GM12878 (cell line): ENCODE results near the gene ACAP2. TPM values are rescaled to one million over a fixed set of nuclear protein-coding genes. Genes with fewer than 3 reads are reported as not detected.

Experiments used
- ATAC-seq: fragments of 200-7000 bp; cut with Tn5 transposase; 3 replicates; pipeline ENCODE4 v1.9.1; 2020; ENCODE audit warnings: mild to moderate bottlenecking, moderate library complexity
- BruUV-seq: library from RNA; stranded (reverse); fragments of 400-500 nt; replicated peaks from 2 replicates; lab custom pipeline; 2021; lab: Mats Ljungman, UMichigan
- CTCF ChIA-PET: fragments of 300-600 bp; sonication (Branson Sonifier 250); formaldehyde crosslinking; extraction: SDS; loops from one replicate; lab custom pipeline; 2021; ENCODE audit warnings: inconsistent platforms; lab: Yijun Ruan, JAX
- POLR2A ChIA-PET: fragments of 350-600 bp; formaldehyde crosslinking; extraction: SDS; loops from one replicate; lab custom pipeline; 2021; ENCODE audit warnings: inconsistent platforms; lab: Charles Lee
- RAD21 ChIA-PET: fragments of 300-600 bp; sonication (Branson Sonifier 250); formaldehyde crosslinking; loops from one replicate; lab custom pipeline; 2023; ENCODE audit warnings: antibody characterized with exemption; ENCODE audit not compliant: unreplicated experiment; lab: Charles Lee
- SMC1A ChIA-PET: fragments of 300-600 bp; sonication (Branson Sonifier 250); formaldehyde crosslinking; loops from one replicate; lab custom pipeline; 2023; ENCODE audit not compliant: unreplicated experiment, uncharacterized antibody; lab: Charles Lee
- DNase-seq: peaks from one replicate; pipeline ENCODE4 v3.0.0-alpha.2; 2011; ENCODE audit warnings: low read depth, low spot score
- FAIRE-seq: peaks from 3 replicates; lab custom pipeline; 2011; peaks lifted over from hg19 to GRCh38; lab: Jason Lieb, UNC
- H2AFZ ChIP-seq: 2 replicates; pipeline ENCODE4 v1.6.0; 2011; ENCODE audit warnings: low read depth, low read length, control low read depth; ENCODE audit not compliant: control insufficient read depth
- H3K27ac ChIP-seq: 2 replicates; pipeline ENCODE4 v1.5.1; 2011; ENCODE audit warnings: control low read depth; ENCODE audit not compliant: control insufficient read depth, insufficient read depth
- H3K27me3 ChIP-seq, 2 experiments: replicated peaks in 1 of 2; 2 replicates each; pipeline versions ENCODE4 v1.6.0 to v1.6.1; 2011; ENCODE audit warnings: low read length in 1 of 2; ENCODE audit not compliant: control insufficient read depth in 2 of 2, insufficient read depth in 2 of 2
- H3K36me3 ChIP-seq, 2 experiments: 2 replicates each; pipeline ENCODE4 v1.5.1; 2011; ENCODE audit warnings: low read length in 1 of 2; ENCODE audit not compliant: control insufficient read depth in 2 of 2, insufficient read depth in 2 of 2
- H3K4me1 ChIP-seq: 2 replicates; pipeline ENCODE4 v1.6.1; 2011; ENCODE audit warnings: mild to moderate bottlenecking, low read length, moderate library complexity, mixed read lengths; ENCODE audit not compliant: control insufficient read depth, insufficient read depth
- H3K4me2 ChIP-seq: 2 replicates; pipeline ENCODE4 v1.6.0; 2011; ENCODE audit warnings: control low read depth; ENCODE audit not compliant: control insufficient read depth, insufficient read depth
- H3K4me3 ChIP-seq: fragments of 200-600 bp; sonication (generic); 2 replicates; pipeline ENCODE4 v1.5.1; 2016
- H3K79me2 ChIP-seq: 2 replicates; pipeline ENCODE4 v1.6.0; 2011; ENCODE audit warnings: low read length; ENCODE audit not compliant: control insufficient read depth, insufficient read depth
- H3K9ac ChIP-seq: 2 replicates; pipeline ENCODE4 v1.8.0; 2011; ENCODE audit warnings: low read length, control low read depth, mixed read lengths; ENCODE audit not compliant: control insufficient read depth, insufficient read depth
- H3K9me3 ChIP-seq: replicated peaks from 3 replicates; pipeline ENCODE4 v1.5.1; 2011; ENCODE audit warnings: mild to moderate bottlenecking, low read length; ENCODE audit not compliant: control insufficient read depth, insufficient read depth
- H4K20me1 ChIP-seq: 2 replicates; pipeline ENCODE4 v1.6.0; 2011; ENCODE audit not compliant: control insufficient read depth, insufficient read depth
- CHD1 ChIP-seq: IDR thresholded peaks from 2 replicates; pipeline ENCODE4 v1.6.1; 2012; ENCODE audit warnings: low read depth, low read length, improper control_type of control experiment
- MTA3 ChIP-seq: IDR thresholded peaks from 2 replicates; pipeline ENCODE4 v1.6.1; 2012; ENCODE audit warnings: low read length, inconsistent platforms, borderline replicate concordance
- MYC ChIP-seq: IDR thresholded peaks from 2 replicates; pipeline ENCODE4 v1.6.1; 2011; ENCODE audit warnings: mild to moderate bottlenecking, low read length, moderate library complexity, inconsistent platforms; ENCODE audit not compliant: insufficient read depth, insufficient replicate concordance, insufficient read length, severe bottlenecking
- TARDBP ChIP-seq: IDR thresholded peaks from 2 replicates; pipeline ENCODE4 v1.6.1; 2016; ENCODE audit warnings: borderline replicate concordance
- ZNF274 ChIP-seq: IDR thresholded peaks from one replicate; pipeline ENCODE4 v1.8.0; 2011; ENCODE audit not compliant: insufficient read length, insufficient read depth
- WGBS: methylation state at CpG from one replicate; pipeline ENCODE4 v1.1.6; 2016; ENCODE audit warnings: low lambda C conversion rate; ENCODE audit not compliant: insufficient replicate concordance, insufficient coverage; ENCODE audit errors: missing lambda C conversion rate; 5-methylcytosine and 5-hydroxymethylcytosine counted together
- in situ Hi-C: fragments of 300-500 bp; cut with MboI; formaldehyde crosslinking; loops from 9 replicates; pipeline ENCODE4 v1.14.3; 2018; ENCODE audit warnings: mixed read lengths
- intact Hi-C: fragments of 100-400 bp; cut with micrococcal nuclease; formaldehyde crosslinking; loops from one replicate; pipeline ENCODE4 v1.14.2; 2022; ENCODE audit not compliant: unreplicated experiment
- polyA plus RNA-seq, 11 experiments: library from polyadenylated mRNA; depleted of rRNA in 4 of 11; unstranded in 6 of 11; stranded (reverse) in 5 of 11; fragments of >200 nt; fragmentation: Nextera tagmentation in 4 of 11; fragmentation: Illumina TruSeq in 1 of 11; extraction: Ambion mirVana in 4 of 11; extraction: Trizol in 1 of 11; gene quantifications; 1 replicate in 1 of 11; 2 replicates in 10 of 11; pipeline versions ENCODE4 v1.2.1 to v1.2.3, GENCODE V29; 2011 to 2016; ENCODE audit warnings: inconsistent platforms in 2 of 11, missing spikeins in 2 of 11, low read depth in 1 of 11
- total RNA-seq, 4 experiments: library from RNA; depleted of rRNA in 3 of 4; stranded (reverse); fragments of >200 nt in 3 of 4; fragmentation: Illumina TruSeq in 1 of 4; extraction: Trizol in 1 of 4; gene quantifications; 2 replicates each; pipeline versions ENCODE4 v1.2.1 to v1.2.3, GENCODE V29; 2013 to 2021
- TF ChIP-seq, protein P1 (sequence below): fragments of 450-650 bp; IDR thresholded peaks from 2 replicates; pipeline ENCODE4 v1.6.1; 2017; ENCODE audit warnings: low read depth, mild to moderate bottlenecking, moderate library complexity

The ACAP2 gene
- total and polyA plus RNA-seq, 10 of the 15 experiments (the other 5 are each of a cell fraction or from before 2014, with no cell fraction given): 7.1 to 53.8 (median 35.7) TPM

DNA sequence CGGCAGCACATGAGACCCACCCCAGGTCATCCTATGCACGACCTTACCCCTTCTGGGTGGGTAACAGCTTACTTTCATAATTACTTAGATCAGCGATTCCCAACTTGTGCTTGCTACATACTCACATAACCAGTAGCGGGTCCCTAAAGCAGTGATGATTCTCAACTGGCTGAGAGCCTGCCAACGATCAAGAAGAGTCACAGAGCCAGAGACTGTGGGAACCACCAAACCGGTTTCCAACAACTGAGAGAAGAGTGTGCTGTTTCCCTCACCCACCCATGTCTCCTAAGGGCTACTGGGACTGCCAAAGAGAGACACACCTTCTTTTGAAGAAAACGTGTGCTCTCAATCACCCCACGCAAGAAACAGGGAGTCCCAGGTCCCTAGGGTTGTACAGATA, 159.9 kb downstream of the ACAP2 start:
- no peak overlapping the region for H3K27ac ChIP-seq
- H2AFZ ChIP-seq: no peak overlapping the region
- intact Hi-C loops: no loop called here
- H3K36me3 ChIP-seq: peaks cover 1 to 10% of the 10 kb centered on the region in 2 experiments
- in situ Hi-C loops: no loop called here
- BruUV-seq: no TSS peak
- H3K9me3 ChIP-seq: no peaks in the 10 kb centered on the region
- DNase-seq: no peak
- H3K27me3 ChIP-seq: no peaks in the 10 kb centered on the region
- H4K20me1 ChIP-seq: no peaks in the 10 kb centered on the region
- CTCF ChIA-PET: interaction anchor here (1.2 to 2.6 kb wide), 5 partner anchors 9 to 240 kb away, joined by 3 to 10 read pairs (median 7); partner anchors contain the start of gene XXYLT1
- H3K9ac ChIP-seq: no peak overlapping the region
- no peak for FAIRE-seq
- no peak overlapping the region for H3K4me2 ChIP-seq
- no peaks in the 10 kb centered on the region for H3K4me1 ChIP-seq
- SMC1A ChIA-PET: interaction anchor here (1.5 to 2.5 kb wide), 2 partner anchors 14 to 25 kb away, joined by 4 to 6 read pairs; no protein-coding TSS in a partner anchor
- no peak overlapping the region for H3K4me3 ChIP-seq
- H3K79me2 ChIP-seq: no peaks in the 10 kb centered on the region
- RAD21 ChIA-PET: interaction anchor here (1.0 to 1.2 kb wide), 2 partner anchors 12 to 600 kb away, joined by 3 read pairs; partner anchors contain the start of gene XXYLT1
- WGBS: 72% methylated on average over 8 of the region's 8 CpGs
- POLR2A ChIA-PET: interaction anchor here (0.6 kb wide), 1 partner anchor 9 kb away, joined by 3 read pairs; no protein-coding TSS in a partner anchor
- no peak for TF ChIP-seq ZNF274
- no peak for TF ChIP-seq CHD1
- no peak for TF ChIP-seq TARDBP
- TF ChIP-seq MYC: no peak
- TF ChIP-seq MTA3: no peak
- TF ChIP-seq, protein P1, sequence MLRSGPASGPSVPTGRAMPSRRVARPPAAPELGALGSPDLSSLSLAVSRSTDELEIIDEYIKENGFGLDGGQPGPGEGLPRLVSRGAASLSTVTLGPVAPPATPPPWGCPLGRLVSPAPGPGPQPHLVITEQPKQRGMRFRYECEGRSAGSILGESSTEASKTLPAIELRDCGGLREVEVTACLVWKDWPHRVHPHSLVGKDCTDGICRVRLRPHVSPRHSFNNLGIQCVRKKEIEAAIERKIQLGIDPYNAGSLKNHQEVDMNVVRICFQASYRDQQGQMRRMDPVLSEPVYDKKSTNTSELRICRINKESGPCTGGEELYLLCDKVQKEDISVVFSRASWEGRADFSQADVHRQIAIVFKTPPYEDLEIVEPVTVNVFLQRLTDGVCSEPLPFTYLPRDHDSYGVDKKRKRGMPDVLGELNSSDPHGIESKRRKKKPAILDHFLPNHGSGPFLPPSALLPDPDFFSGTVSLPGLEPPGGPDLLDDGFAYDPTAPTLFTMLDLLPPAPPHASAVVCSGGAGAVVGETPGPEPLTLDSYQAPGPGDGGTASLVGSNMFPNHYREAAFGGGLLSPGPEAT: no peak
- no peak for ATAC-seq
